Activated T-helper 17 cell treated with anti-CD3 and anti-CD28 coated beads, Interleukin-2, amount 50 U/mL, for 72 hours (primary cell): ENCODE results near the gene FAM120B. TPM values are rescaled to one million over a fixed set of nuclear protein-coding genes. Genes with fewer than 3 reads are reported as not detected.

Source experiments
- ATAC-seq: fragments of 150-1000 bp; cut with Tn5 transposase; replicated peaks from 2 replicates; pipeline ENCODE4 v1.10.0; 2021; ENCODE audit warnings: mild to moderate bottlenecking, moderate library complexity
- H3K27ac Mint-ChIP-seq: one replicate; pipeline ENCODE4 v1.8.0; 2022; ENCODE audit warnings: mixed read lengths
- H3K27me3 Mint-ChIP-seq: one replicate; pipeline ENCODE4 v1.8.0; 2022; ENCODE audit warnings: mixed read lengths
- H3K36me3 Mint-ChIP-seq: one replicate; pipeline ENCODE4 v1.8.0; 2022; ENCODE audit warnings: low read depth, mild to moderate bottlenecking, mixed read lengths
- H3K4me1 Mint-ChIP-seq: one replicate; pipeline ENCODE4 v1.8.0; 2022; ENCODE audit warnings: mixed read lengths
- H3K4me3 Mint-ChIP-seq: one replicate; pipeline ENCODE4 v1.8.0; 2022; ENCODE audit warnings: mild to moderate bottlenecking, mixed read lengths
- H3K9me3 Mint-ChIP-seq: one replicate; pipeline ENCODE4 v1.8.0; 2022; ENCODE audit warnings: mixed read lengths
- total RNA-seq, 2 donors: library from RNA; stranded (reverse); gene quantifications; one replicate each; pipeline ENCODE4 v1.2.3, GENCODE V29; 2022

Gene FAM120B
- total RNA-seq, 2 donors from 2014 or later: 22.5 to 27.4 TPM

DNA sequence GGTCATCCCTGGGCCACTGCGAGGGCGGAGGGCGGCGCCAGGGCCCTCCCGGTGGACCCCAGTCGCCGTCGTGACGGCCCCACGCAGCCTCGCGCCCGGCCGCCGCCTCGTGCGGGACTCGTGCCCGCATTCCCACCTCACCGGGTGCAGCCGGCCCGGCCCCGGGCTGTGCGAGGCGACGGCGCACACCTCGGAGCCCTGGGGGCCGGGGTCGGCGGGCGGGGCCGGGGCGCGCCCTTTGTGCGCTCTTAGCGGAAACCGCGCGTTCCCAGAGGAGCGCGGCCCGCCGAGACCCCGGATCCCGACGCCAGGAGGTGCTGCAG is 10.2 kb upstream of the FAM120B start:
- Mint-ChIP-seq H3K4me3 (no peak overlapping the region), H3K4me1 (peaks cover 10% of the 10 kb centered on the region), H3K27me3 (peaks cover 47% of the 10 kb centered on the region), H3K27ac (no peak overlapping the region), H3K9me3 (no peaks in the 10 kb centered on the region), H3K36me3 (no peaks in the 10 kb centered on the region)
- ATAC-seq: no peak

GRCh38 chr6:170296746-170297575 is 9.6 kb upstream of the FAM120B start:
- no peaks in the 10 kb centered on the region for H3K36me3 Mint-ChIP-seq
- peaks cover 49% of the 10 kb centered on the region for H3K27me3 Mint-ChIP-seq
- ATAC-seq: no peak
- no peak overlapping the region for H3K27ac Mint-ChIP-seq
- H3K4me1 Mint-ChIP-seq: peaks cover 6% of the 10 kb centered on the region
- H3K9me3 Mint-ChIP-seq: no peaks in the 10 kb centered on the region
- no peak overlapping the region for H3K4me3 Mint-ChIP-seq

DNA sequence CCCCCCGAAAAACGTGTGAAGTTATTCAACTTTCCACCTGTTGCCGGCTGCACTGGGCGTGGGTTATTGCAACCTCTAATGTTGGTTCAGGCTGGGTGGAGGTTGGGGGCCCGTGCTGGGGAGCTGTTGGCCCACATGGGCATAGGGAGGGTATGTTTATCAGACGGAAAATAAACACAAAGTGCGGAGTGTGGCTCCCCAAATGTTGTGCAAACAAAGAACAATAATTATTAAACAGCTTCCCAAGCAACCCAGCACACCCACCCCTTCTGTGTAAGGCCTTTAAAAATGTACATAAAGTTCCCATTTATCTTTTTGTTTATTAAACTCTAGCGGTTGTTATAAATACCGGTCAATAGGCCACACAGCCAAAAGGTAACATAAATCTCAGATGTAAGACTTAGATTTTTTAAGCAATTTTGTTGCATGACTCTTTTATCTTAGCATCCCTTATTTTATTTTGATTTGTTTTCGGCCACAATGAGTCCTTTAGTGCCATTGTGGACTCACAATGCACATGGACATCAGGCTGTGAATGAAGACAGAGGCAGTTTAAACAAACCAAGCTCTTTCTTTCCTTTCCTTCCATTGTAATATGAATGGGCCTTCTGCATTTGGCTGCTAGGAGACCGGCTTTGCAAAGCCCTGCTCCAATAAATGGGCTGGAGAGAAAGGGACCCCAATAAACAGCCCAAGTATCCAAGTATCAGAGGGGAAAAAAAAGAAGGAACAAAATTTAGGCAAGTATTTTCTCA is 8.8 kb upstream of the FAM120B start:
- H3K27ac Mint-ChIP-seq: no peak overlapping the region
- H3K9me3 Mint-ChIP-seq: no peaks in the 10 kb centered on the region
- H3K27me3 Mint-ChIP-seq: peaks cover 41% of the 10 kb centered on the region

DNA sequence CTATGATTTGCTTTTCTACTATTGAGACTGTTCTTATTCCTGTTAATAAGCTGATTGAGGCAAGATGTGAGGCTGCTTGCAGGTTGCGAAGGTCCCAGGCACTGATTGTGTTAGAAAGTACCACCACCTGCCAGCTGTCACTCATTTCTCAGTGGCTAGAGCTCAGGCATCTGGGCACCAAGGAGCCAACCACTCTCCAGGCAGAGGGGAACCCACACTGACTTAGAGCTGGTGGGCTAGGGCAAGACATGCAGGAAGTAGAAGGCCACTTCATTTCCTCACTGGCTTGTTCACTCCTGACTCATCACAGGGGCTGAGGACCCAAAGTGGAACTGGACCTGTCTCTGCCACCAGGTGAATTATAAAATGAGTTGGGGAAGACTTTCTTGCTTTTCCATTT is 7.9 kb upstream of the FAM120B start:
- no peak for ATAC-seq
- Mint-ChIP-seq H3K27me3 (peaks cover 32% of the 10 kb centered on the region), H3K36me3 (no peaks in the 10 kb centered on the region), H3K27ac (no peak overlapping the region), H3K9me3 (no peaks in the 10 kb centered on the region), H3K4me3 (no peak overlapping the region), H3K4me1 (no peaks in the 10 kb centered on the region)

More for the DNA sequence above, 8.8 kb upstream of the FAM120B start:
- no peaks in the 10 kb centered on the region for H3K4me1 Mint-ChIP-seq
- H3K36me3 Mint-ChIP-seq: no peaks in the 10 kb centered on the region
- no peak overlapping the region for H3K4me3 Mint-ChIP-seq
- no peak for ATAC-seq

DNA sequence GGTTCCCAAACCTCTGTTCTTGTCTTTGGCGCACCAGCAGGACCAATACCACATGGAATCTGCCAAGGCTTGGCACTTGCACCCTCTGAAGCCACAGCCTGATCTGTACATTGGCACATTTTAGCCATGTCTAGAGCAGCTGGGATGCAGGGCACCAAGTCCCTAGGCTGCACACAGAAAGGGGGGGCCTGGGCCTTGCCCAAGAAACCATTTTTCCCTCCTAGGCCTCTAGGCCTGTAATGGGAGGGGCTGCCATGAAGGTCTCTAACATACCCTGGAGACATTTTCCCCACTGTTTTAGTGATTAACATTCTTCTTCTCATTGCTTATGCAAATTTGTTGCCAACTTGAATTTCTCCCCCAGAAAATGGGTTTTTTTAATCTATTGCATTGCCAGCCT is 5.4 kb upstream of the FAM120B start:
- no peak for ATAC-seq
- Mint-ChIP-seq H3K9me3 (no peaks in the 10 kb centered on the region), H3K4me1 (no peaks in the 10 kb centered on the region), H3K27ac (no peak overlapping the region), H3K4me3 (no peak overlapping the region), H3K27me3 (peaks cover 19% of the 10 kb centered on the region), H3K36me3 (no peaks in the 10 kb centered on the region)

GRCh38 chr6:170305805-170306323 is 694 bp upstream of the FAM120B start:
- peaks cover 6% of the 10 kb centered on the region for H3K27me3 Mint-ChIP-seq
- peaks cover 31% of the 10 kb centered on the region for H3K4me1 Mint-ChIP-seq
- ATAC-seq: no peak
- H3K4me3 Mint-ChIP-seq: peak overlapping the region; percentile 98
- H3K27ac Mint-ChIP-seq: no peak overlapping the region
- peaks cover 25% of the 10 kb centered on the region for H3K36me3 Mint-ChIP-seq
- no peaks in the 10 kb centered on the region for H3K9me3 Mint-ChIP-seq

DNA sequence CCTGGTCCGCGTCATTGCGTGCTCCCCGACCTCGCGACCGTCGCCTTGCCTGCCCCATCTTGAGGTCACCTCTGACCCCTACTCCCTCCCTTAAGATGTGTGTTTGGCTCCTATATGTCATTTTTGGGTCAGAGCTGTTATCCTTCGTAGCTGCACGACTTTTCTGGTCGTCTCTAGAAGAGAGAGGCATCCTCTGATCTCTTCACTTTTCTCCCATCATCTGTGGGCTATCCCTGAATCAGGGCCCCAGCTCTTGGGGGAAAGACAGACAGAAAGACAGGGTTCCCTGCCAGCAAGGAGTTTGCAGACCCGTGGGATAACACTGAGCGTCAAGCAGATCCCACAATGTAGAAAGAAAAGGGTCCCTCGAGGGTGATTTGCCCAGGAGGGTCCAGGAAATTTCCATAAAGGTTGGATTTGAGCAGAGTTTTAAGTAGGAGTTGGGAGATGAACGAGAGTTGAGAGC is 555 bp downstream of the FAM120B start:
- peak overlapping the region; percentile 98 for H3K27ac Mint-ChIP-seq
- peaks cover 39% of the 10 kb centered on the region for H3K4me1 Mint-ChIP-seq
- H3K27me3 Mint-ChIP-seq: no peaks in the 10 kb centered on the region
- H3K36me3 Mint-ChIP-seq: peaks cover 35% of the 10 kb centered on the region
- H3K9me3 Mint-ChIP-seq: no peaks in the 10 kb centered on the region
- peak overlapping the region; percentile 98 for H3K4me3 Mint-ChIP-seq
- no peak for ATAC-seq

GRCh38 chr6:170308761-170309160 is 2.2 kb downstream of the FAM120B start:
- H3K36me3 Mint-ChIP-seq: peaks cover 45% of the 10 kb centered on the region
- H3K27me3 Mint-ChIP-seq: no peaks in the 10 kb centered on the region
- H3K27ac Mint-ChIP-seq: peak overlapping the region; percentile 98
- no peak for ATAC-seq
- no peaks in the 10 kb centered on the region for H3K9me3 Mint-ChIP-seq
- H3K4me3 Mint-ChIP-seq: peak overlapping the region; percentile 98
- peaks cover 39% of the 10 kb centered on the region for H3K4me1 Mint-ChIP-seq

DNA sequence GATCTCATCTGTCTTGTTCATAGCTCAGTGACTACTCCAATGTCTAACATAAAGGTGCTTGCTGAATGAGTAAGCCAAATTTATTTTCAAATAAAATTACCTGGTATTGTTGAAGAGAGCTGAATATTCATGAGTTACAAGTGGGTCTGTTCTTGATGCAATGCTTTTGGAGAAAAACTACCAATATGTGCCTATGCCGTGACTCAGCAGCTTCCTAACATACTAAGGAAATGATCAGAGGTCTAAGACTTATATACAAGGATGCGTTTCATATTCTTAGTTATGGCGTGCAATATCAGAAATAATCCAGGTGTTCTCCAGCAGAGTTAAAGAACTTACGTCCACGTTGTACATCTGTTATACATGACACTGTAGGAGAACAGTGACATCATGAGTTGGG is 5.1 kb downstream of the FAM120B start:
- H3K36me3 Mint-ChIP-seq: peaks cover 52% of the 10 kb centered on the region
- no peaks in the 10 kb centered on the region for H3K9me3 Mint-ChIP-seq
- H3K27me3 Mint-ChIP-seq: no peaks in the 10 kb centered on the region
- no peak overlapping the region for H3K4me3 Mint-ChIP-seq
- ATAC-seq: no peak
- peak overlapping the region; percentile 56 for H3K27ac Mint-ChIP-seq
- H3K4me1 Mint-ChIP-seq: peaks cover 44% of the 10 kb centered on the region

DNA sequence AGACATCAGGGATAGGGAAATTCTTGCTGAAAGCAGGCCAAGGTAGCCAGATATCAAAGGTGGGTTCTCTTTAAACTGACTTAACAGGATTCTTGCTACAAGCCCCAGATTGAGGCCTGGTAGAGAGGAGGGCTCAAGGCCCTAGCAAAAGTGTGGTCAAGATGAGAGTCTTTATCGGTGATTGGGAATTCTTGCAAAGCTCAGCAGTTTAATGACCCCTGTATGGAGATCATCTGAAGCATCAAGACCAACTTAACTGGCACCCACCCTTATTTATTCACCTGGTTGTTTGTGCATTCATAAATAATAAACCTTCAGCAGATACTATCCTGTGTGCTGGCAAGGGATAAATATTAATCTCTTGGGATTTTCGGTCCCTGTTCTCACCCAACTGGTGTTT is 6.3 kb downstream of the FAM120B start:
- H3K36me3 Mint-ChIP-seq: peaks cover 52% of the 10 kb centered on the region
- no peaks in the 10 kb centered on the region for H3K9me3 Mint-ChIP-seq
- ATAC-seq: no peak
- H3K27me3 Mint-ChIP-seq: no peaks in the 10 kb centered on the region
- H3K4me1 Mint-ChIP-seq: peaks cover 35% of the 10 kb centered on the region
- no peak overlapping the region for H3K27ac Mint-ChIP-seq
- H3K4me3 Mint-ChIP-seq: no peak overlapping the region

GRCh38 chr6:170313716-170314295 is 7.2 kb downstream of the FAM120B start:
- H3K36me3 Mint-ChIP-seq: peaks cover 52% of the 10 kb centered on the region
- no peak overlapping the region for H3K4me3 Mint-ChIP-seq
- peaks cover 26% of the 10 kb centered on the region for H3K4me1 Mint-ChIP-seq
- H3K27ac Mint-ChIP-seq: no peak overlapping the region
- no peak for ATAC-seq
- H3K9me3 Mint-ChIP-seq: no peaks in the 10 kb centered on the region
- H3K27me3 Mint-ChIP-seq: no peaks in the 10 kb centered on the region

DNA sequence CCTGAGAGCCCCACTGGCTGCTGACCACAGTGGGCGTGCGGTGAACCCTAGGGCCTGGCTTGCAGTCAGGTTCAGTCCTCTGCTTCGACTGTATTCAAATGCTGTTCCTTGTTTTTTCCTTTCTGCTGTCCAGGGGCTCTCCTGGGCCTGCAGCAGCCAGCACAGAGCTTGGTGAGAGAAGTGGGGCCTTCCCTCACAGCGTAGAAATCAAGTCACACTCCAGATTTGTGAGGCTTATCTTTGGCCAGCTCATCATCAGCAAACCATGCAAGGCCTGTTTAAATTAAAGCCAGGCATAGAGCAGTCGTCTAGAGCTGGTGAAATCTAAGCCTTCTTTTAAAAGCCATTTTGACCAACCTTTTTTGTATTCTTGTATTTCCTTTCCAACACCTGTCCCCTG is 8.4 kb downstream of the FAM120B start:
- ATAC-seq: no peak
- Mint-ChIP-seq H3K4me3 (no peak overlapping the region), H3K27ac (no peak overlapping the region), H3K36me3 (peaks cover 63% of the 10 kb centered on the region), H3K27me3 (no peaks in the 10 kb centered on the region), H3K9me3 (no peaks in the 10 kb centered on the region), H3K4me1 (peaks cover 26% of the 10 kb centered on the region)

GRCh38 chr6:170316071-170316470 is 9.5 kb downstream of the FAM120B start:
- peaks cover 24% of the 10 kb centered on the region for H3K4me1 Mint-ChIP-seq

DNA sequence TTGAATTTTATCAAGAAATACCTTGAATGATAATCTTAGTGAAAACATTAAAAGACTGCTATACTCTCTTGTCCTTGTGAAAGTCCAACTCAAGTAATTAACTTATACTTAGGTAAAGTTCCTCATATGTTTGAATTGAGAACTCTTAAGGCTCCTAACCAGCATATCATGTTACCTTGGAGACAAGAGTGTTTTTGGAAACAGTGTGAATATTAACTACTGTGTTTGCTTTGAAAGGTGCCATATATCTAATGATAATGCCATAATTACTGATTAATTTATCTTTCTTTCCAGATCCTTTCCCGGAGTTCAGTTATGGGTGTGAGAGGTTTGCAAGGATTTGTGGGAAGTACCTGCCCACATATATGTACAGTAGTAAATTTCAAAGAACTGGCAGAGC is 10.5 kb downstream of the FAM120B start:
- Mint-ChIP-seq H3K27ac (no peak overlapping the region), H3K9me3 (no peaks in the 10 kb centered on the region), H3K27me3 (no peaks in the 10 kb centered on the region), H3K36me3 (peaks cover 71% of the 10 kb centered on the region), H3K4me1 (peaks cover 20% of the 10 kb centered on the region), H3K4me3 (no peak overlapping the region)
- no peak for ATAC-seq

More at GRCh38 chr6:170316071-170316470, 9.5 kb downstream of the FAM120B start:
- H3K4me3 Mint-ChIP-seq: no peak overlapping the region
- peaks cover 69% of the 10 kb centered on the region for H3K36me3 Mint-ChIP-seq
- H3K9me3 Mint-ChIP-seq: no peaks in the 10 kb centered on the region
- no peaks in the 10 kb centered on the region for H3K27me3 Mint-ChIP-seq
- peak; percentile 94 for ATAC-seq
- no peak overlapping the region for H3K27ac Mint-ChIP-seq
